GM23338 (cell line): Measurements from ENCODE around the gene MARF1. TPM values are rescaled to one million over a fixed set of nuclear protein-coding genes. Genes with fewer than 3 reads are reported as not detected.

Experiments used
- ATAC-seq: fragments of 200-7000 bp; cut with Tn5 transposase; 3 replicates; pipeline ENCODE4 v1.9.1; 2020
- DNase-seq: peaks from one replicate; pipeline ENCODE4 v3.0.0-alpha.2; 2015; ENCODE audit warnings: low spot score
- H2AFZ ChIP-seq: fragments of 200-600 bp; sonication (generic); 2 replicates; pipeline ENCODE4 v1.8.0; 2016; ENCODE audit warnings: antibody characterized with exemption, mild to moderate bottlenecking, moderate library complexity
- H3F3A ChIP-seq: fragments of 200-600 bp; sonication (generic); replicated peaks from 2 replicates; pipeline ENCODE4 v1.8.0; 2017; ENCODE audit warnings: antibody characterized with exemption, mixed run types, low read depth
- H3K27ac ChIP-seq: fragments of 200-600 bp; sonication (generic); 2 replicates; pipeline ENCODE4 v1.6.1; 2016; ENCODE audit warnings: low read depth
- H3K27me3 ChIP-seq: fragments of 200-600 bp; sonication (generic); 2 replicates; pipeline ENCODE4 v1.8.0; 2016; ENCODE audit warnings: mild to moderate bottlenecking, mixed run types, moderate library complexity; ENCODE audit not compliant: insufficient read depth
- H3K36me3 ChIP-seq: fragments of 200-600 bp; sonication (generic); 2 replicates; pipeline ENCODE4 v1.8.0; 2016; ENCODE audit warnings: mild to moderate bottlenecking; ENCODE audit not compliant: insufficient read depth
- H3K4me1 ChIP-seq: fragments of 200-600 bp; sonication (generic); 2 replicates; pipeline ENCODE4 v1.8.0; 2016; ENCODE audit warnings: mild to moderate bottlenecking, moderate library complexity; ENCODE audit not compliant: insufficient read depth
- H3K4me2 ChIP-seq: fragments of 200-600 bp; sonication (generic); 2 replicates; pipeline ENCODE4 v1.7.1; 2017; ENCODE audit warnings: mixed run types
- H3K4me3 ChIP-seq: fragments of 200-600 bp; sonication (generic); 2 replicates; pipeline ENCODE4 v1.6.1; 2016; ENCODE audit warnings: mixed run types
- H3K79me2 ChIP-seq: fragments of 200-600 bp; sonication (generic); replicated peaks from 2 replicates; pipeline ENCODE4 v1.8.0; 2017; ENCODE audit warnings: mild to moderate bottlenecking; ENCODE audit not compliant: insufficient read depth
- H3K9me2 ChIP-seq: fragments of 200-600 bp; sonication (generic); 2 replicates; pipeline ENCODE4 v1.8.0; 2017; ENCODE audit not compliant: insufficient read depth
- H4K20me1 ChIP-seq: fragments of 200-600 bp; sonication (generic); replicated peaks from 2 replicates; pipeline ENCODE4 v1.8.0; 2017; ENCODE audit warnings: mild to moderate bottlenecking; ENCODE audit not compliant: insufficient read depth
- H3K27ac Mint-ChIP-seq: 2 replicates; pipeline ENCODE4 v1.8.0; 2020; ENCODE audit warnings: inconsistent platforms, mild to moderate bottlenecking, moderate library complexity, mixed read lengths
- H3K27me3 Mint-ChIP-seq: 3 replicates; pipeline ENCODE4 v1.8.0; 2022; ENCODE audit warnings: low read depth, mild to moderate bottlenecking, moderate library complexity, mixed read lengths, inconsistent platforms; ENCODE audit not compliant: insufficient read depth, poor library complexity
- H3K36me3 Mint-ChIP-seq: 3 replicates; pipeline ENCODE4 v1.8.0; 2021; ENCODE audit warnings: low read depth, mild to moderate bottlenecking, inconsistent platforms, moderate library complexity, mixed read lengths
- H3K4me1 Mint-ChIP-seq: 3 replicates; pipeline ENCODE4 v1.8.0; 2020; ENCODE audit warnings: mild to moderate bottlenecking, inconsistent platforms, mixed read lengths
- H3K4me3 Mint-ChIP-seq: 3 replicates; pipeline ENCODE4 v1.8.0; 2021; ENCODE audit warnings: moderate library complexity, mild to moderate bottlenecking, inconsistent platforms, mixed read lengths
- H3K9me3 Mint-ChIP-seq: 3 replicates; pipeline ENCODE4 v1.8.0; 2020; ENCODE audit warnings: moderate library complexity, mild to moderate bottlenecking, inconsistent platforms, mixed read lengths
- CREB1 ChIP-seq: fragments of 250-450 bp; sonication (Bioruptor Pico); IDR thresholded peaks from 2 replicates; pipeline ENCODE4 v1.5.0; 2020; ENCODE audit warnings: low read depth, mild to moderate bottlenecking, moderate library complexity
- EZH2 ChIP-seq: fragments of 200-600 bp; sonication (generic); IDR thresholded peaks from one replicate; pipeline ENCODE4 v1.8.0; 2017; ENCODE audit warnings: antibody characterized with exemption, mild to moderate bottlenecking, low read depth; ENCODE audit not compliant: unreplicated experiment
- EZH2phosphoT487 ChIP-seq: fragments of 200-600 bp; sonication (generic); IDR thresholded peaks from one replicate; pipeline ENCODE4 v1.8.1; 2018; ENCODE audit warnings: antibody characterized with exemption; ENCODE audit not compliant: unreplicated experiment
- JUNB ChIP-seq: IDR thresholded peaks from one replicate; pipeline ENCODE4 v1.6.1; 2016; ENCODE audit warnings: antibody characterized with exemption; ENCODE audit not compliant: unreplicated experiment
- NANOG ChIP-seq: IDR thresholded peaks from 2 replicates; pipeline ENCODE4 v1.6.1; 2016; ENCODE audit warnings: antibody characterized with exemption, borderline replicate concordance
- POLR2AphosphoS5 ChIP-seq: IDR thresholded peaks from 2 replicates; pipeline ENCODE4 v1.6.1; 2016; ENCODE audit warnings: antibody characterized with exemption, low read depth
- STAT1 ChIP-seq: IDR thresholded peaks from one replicate; pipeline ENCODE4 v1.6.1; 2016; ENCODE audit warnings: antibody characterized with exemption; ENCODE audit not compliant: unreplicated experiment
- ZNF114 ChIP-seq: fragments of 250-450 bp; sonication (Bioruptor Pico); IDR thresholded peaks from 2 replicates; pipeline ENCODE4 v1.5.0; 2020; ENCODE audit warnings: mild to moderate bottlenecking, moderate library complexity
- ZNF331 ChIP-seq: fragments of 250-450 bp; sonication (Bioruptor Pico); IDR thresholded peaks from 2 replicates; pipeline ENCODE4 v1.5.0; 2020; ENCODE audit warnings: low read depth, mild to moderate bottlenecking, moderate library complexity
- polyA plus RNA-seq: library from polyadenylated mRNA; unstranded; fragments of >200 nt; fragmentation: Nextera tagmentation; extraction: Ambion mirVana; gene quantifications from 2 replicates; pipeline ENCODE4 v1.2.1, GENCODE V29; 2016
- total RNA-seq: library from RNA; depleted of rRNA; stranded (reverse); fragments of >200 nt; shearing (Covaris generic); gene quantifications from 2 replicates; pipeline ENCODE4 v1.2.3, GENCODE V29; 2014
- TF ChIP-seq, protein P1 (sequence below): IDR thresholded peaks from one replicate; pipeline ENCODE4 v1.6.1; 2018; ENCODE audit warnings: antibody characterized with exemption; ENCODE audit not compliant: unreplicated experiment
- TF ChIP-seq, protein P2 (sequence below), 2 experiments: fragments of 200-600 bp in 1 of 2; sonication (generic) in 1 of 2; conservative IDR thresholded peaks; 2 replicates each; pipeline versions ENCODE4 v1.5.1 to v1.6.1; 2016 to 2017; ENCODE audit warnings: antibody characterized with exemption in 2 of 2, low read depth in 2 of 2, mild to moderate bottlenecking in 2 of 2, moderate library complexity in 1 of 2

Gene MARF1
- total and polyA plus RNA-seq, 2 experiments from 2014 or later, result 8.3 to 16.0 TPM

DNA sequence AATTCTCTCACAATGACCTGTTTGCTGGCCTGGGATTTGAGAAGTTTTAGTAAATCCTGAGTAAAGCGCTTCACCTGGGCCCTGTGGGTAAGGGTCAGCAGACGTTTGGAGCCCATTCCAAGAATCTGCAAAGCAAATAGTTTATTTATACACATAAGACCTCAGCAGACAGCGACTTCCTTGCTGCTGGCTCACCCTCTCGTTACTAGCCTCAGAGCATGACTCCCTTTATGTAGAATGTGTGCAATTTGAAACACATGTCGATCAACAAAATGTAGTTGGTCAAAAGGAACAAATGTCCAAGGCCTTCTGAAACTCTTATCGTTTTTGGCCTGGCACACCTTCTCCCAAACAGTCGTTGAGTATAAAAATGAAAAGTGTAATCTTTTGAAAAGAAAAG lies 31.3 kb downstream of the MARF1 start:
- no peaks in the 10 kb centered on the region for H3K27me3 ChIP-seq
- no peak for DNase-seq
- H3K27ac ChIP-seq, result no peak overlapping the region
- Mint-ChIP-seq H3K4me3 (no peak overlapping the region), H3K36me3 (peaks cover 54% of the 10 kb centered on the region), H3K4me1 (no peaks in the 10 kb centered on the region; the same call in 2 of the 3 replicates), H3K9me3 (no peaks in the 10 kb centered on the region), H3K27ac (no peak overlapping the region), H3K27me3 (peaks cover 3% of the 10 kb centered on the region)
- H3F3A ChIP-seq, result no peaks in the 10 kb centered on the region
- 0 out of 2 replicates have a peak, but pooled peaks cover 4% of the 10 kb centered on the region for H4K20me1 ChIP-seq
- no peaks in the 10 kb centered on the region for H3K9me2 ChIP-seq
- no peak overlapping the region for H2AFZ ChIP-seq
- TF ChIP-seq ZNF331 (CRISPR knock-in tag) (no peak), EZH2 (no peak), JUNB (no peak), NANOG (no peak), CREB1 (CRISPR knock-in tag) (no peak), STAT1 (no peak), ZNF114 (CRISPR knock-in tag) (no peak), EZH2phosphoT487 (no peak)
- TF ChIP-seq, protein P1, sequence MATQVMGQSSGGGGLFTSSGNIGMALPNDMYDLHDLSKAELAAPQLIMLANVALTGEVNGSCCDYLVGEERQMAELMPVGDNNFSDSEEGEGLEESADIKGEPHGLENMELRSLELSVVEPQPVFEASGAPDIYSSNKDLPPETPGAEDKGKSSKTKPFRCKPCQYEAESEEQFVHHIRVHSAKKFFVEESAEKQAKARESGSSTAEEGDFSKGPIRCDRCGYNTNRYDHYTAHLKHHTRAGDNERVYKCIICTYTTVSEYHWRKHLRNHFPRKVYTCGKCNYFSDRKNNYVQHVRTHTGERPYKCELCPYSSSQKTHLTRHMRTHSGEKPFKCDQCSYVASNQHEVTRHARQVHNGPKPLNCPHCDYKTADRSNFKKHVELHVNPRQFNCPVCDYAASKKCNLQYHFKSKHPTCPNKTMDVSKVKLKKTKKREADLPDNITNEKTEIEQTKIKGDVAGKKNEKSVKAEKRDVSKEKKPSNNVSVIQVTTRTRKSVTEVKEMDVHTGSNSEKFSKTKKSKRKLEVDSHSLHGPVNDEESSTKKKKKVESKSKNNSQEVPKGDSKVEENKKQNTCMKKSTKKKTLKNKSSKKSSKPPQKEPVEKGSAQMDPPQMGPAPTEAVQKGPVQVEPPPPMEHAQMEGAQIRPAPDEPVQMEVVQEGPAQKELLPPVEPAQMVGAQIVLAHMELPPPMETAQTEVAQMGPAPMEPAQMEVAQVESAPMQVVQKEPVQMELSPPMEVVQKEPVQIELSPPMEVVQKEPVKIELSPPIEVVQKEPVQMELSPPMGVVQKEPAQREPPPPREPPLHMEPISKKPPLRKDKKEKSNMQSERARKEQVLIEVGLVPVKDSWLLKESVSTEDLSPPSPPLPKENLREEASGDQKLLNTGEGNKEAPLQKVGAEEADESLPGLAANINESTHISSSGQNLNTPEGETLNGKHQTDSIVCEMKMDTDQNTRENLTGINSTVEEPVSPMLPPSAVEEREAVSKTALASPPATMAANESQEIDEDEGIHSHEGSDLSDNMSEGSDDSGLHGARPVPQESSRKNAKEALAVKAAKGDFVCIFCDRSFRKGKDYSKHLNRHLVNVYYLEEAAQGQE, result no peak
- TF ChIP-seq, protein P2, sequence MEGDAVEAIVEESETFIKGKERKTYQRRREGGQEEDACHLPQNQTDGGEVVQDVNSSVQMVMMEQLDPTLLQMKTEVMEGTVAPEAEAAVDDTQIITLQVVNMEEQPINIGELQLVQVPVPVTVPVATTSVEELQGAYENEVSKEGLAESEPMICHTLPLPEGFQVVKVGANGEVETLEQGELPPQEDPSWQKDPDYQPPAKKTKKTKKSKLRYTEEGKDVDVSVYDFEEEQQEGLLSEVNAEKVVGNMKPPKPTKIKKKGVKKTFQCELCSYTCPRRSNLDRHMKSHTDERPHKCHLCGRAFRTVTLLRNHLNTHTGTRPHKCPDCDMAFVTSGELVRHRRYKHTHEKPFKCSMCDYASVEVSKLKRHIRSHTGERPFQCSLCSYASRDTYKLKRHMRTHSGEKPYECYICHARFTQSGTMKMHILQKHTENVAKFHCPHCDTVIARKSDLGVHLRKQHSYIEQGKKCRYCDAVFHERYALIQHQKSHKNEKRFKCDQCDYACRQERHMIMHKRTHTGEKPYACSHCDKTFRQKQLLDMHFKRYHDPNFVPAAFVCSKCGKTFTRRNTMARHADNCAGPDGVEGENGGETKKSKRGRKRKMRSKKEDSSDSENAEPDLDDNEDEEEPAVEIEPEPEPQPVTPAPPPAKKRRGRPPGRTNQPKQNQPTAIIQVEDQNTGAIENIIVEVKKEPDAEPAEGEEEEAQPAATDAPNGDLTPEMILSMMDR (conservative IDR thresholded peaks at IDR 0.05; ENCODE audit: low read depth in 2 of 2), result no peak
- H3K4me3 ChIP-seq, result no peak overlapping the region
- no peaks in the 10 kb centered on the region for H3K4me1 ChIP-seq
- no peak for ATAC-seq
- H3K4me2 ChIP-seq, result no peak overlapping the region
- peaks cover 32% of the 10 kb centered on the region for H3K36me3 ChIP-seq
- H3K79me2 ChIP-seq, result no peaks in the 10 kb centered on the region

DNA sequence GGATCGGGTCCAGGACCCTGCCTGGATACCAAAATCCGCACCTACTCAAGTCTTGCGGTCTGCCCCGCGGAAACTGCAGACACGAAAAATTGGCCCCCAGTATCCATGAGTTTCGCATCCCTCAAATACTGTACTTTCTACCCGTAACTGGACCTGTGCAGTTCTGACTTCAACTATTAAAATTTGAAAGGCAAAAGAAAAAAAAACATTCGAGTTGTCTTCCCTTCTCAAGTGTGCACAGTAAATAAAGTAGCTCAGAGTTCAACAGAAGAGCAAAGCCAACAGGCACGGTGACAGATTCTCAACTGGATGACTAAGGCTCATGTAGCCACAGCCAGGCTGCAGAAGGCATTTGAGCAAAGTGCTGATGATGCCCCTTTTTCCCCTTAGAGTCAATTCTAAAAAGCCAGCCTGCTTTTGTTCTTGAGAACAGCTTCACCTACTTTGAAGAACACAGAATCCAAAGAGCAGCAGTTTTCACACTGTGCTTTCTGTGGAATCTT lies 32.5 kb downstream of the MARF1 start:
- H3K9me3 Mint-ChIP-seq, result no peaks in the 10 kb centered on the region
- no peak overlapping the region for H3K4me2 ChIP-seq
- no peaks in the 10 kb centered on the region for H3K27me3 ChIP-seq
- peaks cover 49% of the 10 kb centered on the region for H3K36me3 Mint-ChIP-seq
- no peaks in the 10 kb centered on the region for H3K9me2 ChIP-seq
- DNase-seq (no peak), ATAC-seq (no peak)
- H3K79me2 ChIP-seq, result no peaks in the 10 kb centered on the region
- H3K27me3 Mint-ChIP-seq, result peaks cover 8% of the 10 kb centered on the region
- H3K4me3 Mint-ChIP-seq, result no peak overlapping the region
- H3K4me1 Mint-ChIP-seq, result peaks cover 6% of the 10 kb centered on the region; the same call in 2 of the 3 replicates
- no peak overlapping the region for H3K27ac Mint-ChIP-seq
- H3K4me1 ChIP-seq, result no peaks in the 10 kb centered on the region
- peaks cover 30% of the 10 kb centered on the region for H3K36me3 ChIP-seq
- 0 out of 2 replicates have a peak, but pooled peaks cover 4% of the 10 kb centered on the region for H4K20me1 ChIP-seq
- TF ChIP-seq EZH2 (no peak), ZNF331 (CRISPR knock-in tag) (no peak), CREB1 (CRISPR knock-in tag) (no peak), POLR2AphosphoS5 (no peak), ZNF114 (CRISPR knock-in tag) (no peak)
- no peak overlapping the region for H3K4me3 ChIP-seq
- H3F3A ChIP-seq, result no peaks in the 10 kb centered on the region
- no peak overlapping the region for H3K27ac ChIP-seq
- H2AFZ ChIP-seq, result no peak overlapping the region
